Thoracic aorta (tissue), 2 donors: ENCODE measurements around the gene ALK. TPM values are rescaled to one million over a fixed set of nuclear protein-coding genes. Genes with fewer than 3 reads are reported as not detected.
"Not testable (repeated sequence)": the region's sequence is repeated elsewhere in the genome, so short reads cannot be mapped to it uniquely, and the experiment has no call there.

Source experiments
- ATAC-seq: fragments of 150-250 bp; one replicate; pipeline ENCODE4 v1.8.0; 2017; ENCODE audit warnings: low read depth; ENCODE audit not compliant: insufficient number of reproducible peaks, low FRiP score
- DNase-seq: peaks from one replicate; pipeline ENCODE4 v3.0.0-alpha.2; 2020; ENCODE audit warnings: low spot score
- H3K27ac ChIP-seq, 2 donors: fragments of 200-600 bp; sonication (generic); 1 replicate in 1 of 2; 2 replicates in 1 of 2; pipeline ENCODE4 v1.5.1; 2016; ENCODE audit warnings: mild to moderate bottlenecking in 2 of 2, moderate library complexity in 2 of 2
- H3K27me3 ChIP-seq: fragments of 200-600 bp; sonication (generic); replicated peaks from 2 replicates; pipeline ENCODE4 v1.6.0; 2016; ENCODE audit warnings: mild to moderate bottlenecking; ENCODE audit not compliant: insufficient read depth
- H3K36me3 ChIP-seq: fragments of 200-600 bp; sonication (generic); one replicate; pipeline ENCODE4 v1.5.1; 2016
- H3K4me1 ChIP-seq, 2 donors: fragments of 200-600 bp; sonication (generic); 1 replicate in 1 of 2; 2 replicates in 1 of 2; pipeline versions ENCODE4 v1.5.1 to v1.6.0; 2016; ENCODE audit warnings: low read depth in 2 of 2, mild to moderate bottlenecking in 1 of 2; ENCODE audit not compliant: control insufficient read depth in 1 of 2
- H3K4me3 ChIP-seq: fragments of 200-600 bp; sonication (generic); 2 replicates; pipeline ENCODE4 v1.5.1; 2016; ENCODE audit warnings: mild to moderate bottlenecking
- H3K9me3 ChIP-seq: fragments of 200-600 bp; sonication (generic); 2 replicates; pipeline ENCODE4 v1.5.1; 2016
- total RNA-seq, 2 donors: library from RNA; depleted of rRNA; stranded (reverse); fragments of >200 nt; gene quantifications; one replicate each; pipeline versions ENCODE4 v1.1.0 to v1.2.3, GENCODE V29; 2016
- TF ChIP-seq, protein P1 (sequence below): fragments of 200-600 bp; sonication (generic); IDR thresholded peaks from one replicate; pipeline ENCODE4 v1.5.1; 2019; ENCODE audit warnings: antibody characterized with exemption

The ALK gene
- total RNA-seq, 2 donors from 2014 or later = 2.0 TPM; not detected in 1

DNA sequence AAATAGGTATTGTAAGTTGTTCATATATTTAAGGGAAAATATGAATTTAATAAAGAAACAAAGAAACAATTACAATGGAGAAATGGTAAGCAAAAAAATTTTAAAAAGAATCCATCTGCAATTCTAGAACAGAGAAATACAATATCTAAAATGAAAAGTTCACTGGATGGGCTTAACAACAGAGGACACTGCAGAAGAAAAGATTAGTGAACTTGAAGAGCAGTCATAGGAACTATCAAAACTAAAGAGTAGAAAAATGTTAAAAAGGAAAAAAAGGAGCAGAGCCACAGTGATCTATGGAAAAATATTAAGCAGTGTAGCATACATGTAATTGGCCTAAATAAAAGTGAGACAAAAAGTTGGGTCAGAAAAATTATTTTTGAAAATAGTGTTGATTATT, 83.5 kb downstream of the ALK start:
- no peak for ATAC-seq
- Histone ChIP-seq H3K4me3 (no peak overlapping the region), H3K4me1 (no peaks in the 10 kb centered on the region), H3K27me3 (no peaks in the 10 kb centered on the region), H3K9me3 (peaks cover 10% of the 10 kb centered on the region), H3K27ac (no peak overlapping the region), H3K36me3 (no peaks in the 10 kb centered on the region)
- DNase-seq = no peak
- TF ChIP-seq, protein P1, sequence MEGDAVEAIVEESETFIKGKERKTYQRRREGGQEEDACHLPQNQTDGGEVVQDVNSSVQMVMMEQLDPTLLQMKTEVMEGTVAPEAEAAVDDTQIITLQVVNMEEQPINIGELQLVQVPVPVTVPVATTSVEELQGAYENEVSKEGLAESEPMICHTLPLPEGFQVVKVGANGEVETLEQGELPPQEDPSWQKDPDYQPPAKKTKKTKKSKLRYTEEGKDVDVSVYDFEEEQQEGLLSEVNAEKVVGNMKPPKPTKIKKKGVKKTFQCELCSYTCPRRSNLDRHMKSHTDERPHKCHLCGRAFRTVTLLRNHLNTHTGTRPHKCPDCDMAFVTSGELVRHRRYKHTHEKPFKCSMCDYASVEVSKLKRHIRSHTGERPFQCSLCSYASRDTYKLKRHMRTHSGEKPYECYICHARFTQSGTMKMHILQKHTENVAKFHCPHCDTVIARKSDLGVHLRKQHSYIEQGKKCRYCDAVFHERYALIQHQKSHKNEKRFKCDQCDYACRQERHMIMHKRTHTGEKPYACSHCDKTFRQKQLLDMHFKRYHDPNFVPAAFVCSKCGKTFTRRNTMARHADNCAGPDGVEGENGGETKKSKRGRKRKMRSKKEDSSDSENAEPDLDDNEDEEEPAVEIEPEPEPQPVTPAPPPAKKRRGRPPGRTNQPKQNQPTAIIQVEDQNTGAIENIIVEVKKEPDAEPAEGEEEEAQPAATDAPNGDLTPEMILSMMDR = no peak

DNA sequence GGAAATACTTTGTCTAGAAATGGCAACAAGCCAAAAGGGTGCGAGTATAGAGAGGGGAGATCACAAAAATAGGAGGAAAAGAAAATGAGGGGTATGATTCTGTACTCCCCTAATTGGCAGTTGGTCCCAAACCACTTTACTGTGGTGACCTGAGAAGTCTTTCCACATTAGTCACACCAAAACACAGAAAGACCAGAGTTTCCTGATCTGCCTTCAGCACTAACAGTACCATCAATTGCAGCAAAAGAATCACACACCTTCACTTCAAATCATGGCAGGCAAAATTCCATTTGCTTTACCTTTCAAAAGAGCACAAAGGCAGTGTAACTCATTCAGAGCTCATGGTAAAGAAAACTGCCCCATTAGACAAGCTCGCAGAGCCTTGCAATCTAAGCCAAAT, 86.8 kb downstream of the ALK start:
- H3K36me3 ChIP-seq = no peaks in the 10 kb centered on the region
- no peaks in the 10 kb centered on the region for H3K4me1 ChIP-seq
- no peak for ATAC-seq
- H3K27me3 ChIP-seq = no peaks in the 10 kb centered on the region
- no peak overlapping the region for H3K27ac ChIP-seq
- DNase-seq = no peak
- TF ChIP-seq, protein P1 = no peak
- peaks cover 10% of the 10 kb centered on the region for H3K9me3 ChIP-seq
- H3K4me3 ChIP-seq = no peak overlapping the region

DNA sequence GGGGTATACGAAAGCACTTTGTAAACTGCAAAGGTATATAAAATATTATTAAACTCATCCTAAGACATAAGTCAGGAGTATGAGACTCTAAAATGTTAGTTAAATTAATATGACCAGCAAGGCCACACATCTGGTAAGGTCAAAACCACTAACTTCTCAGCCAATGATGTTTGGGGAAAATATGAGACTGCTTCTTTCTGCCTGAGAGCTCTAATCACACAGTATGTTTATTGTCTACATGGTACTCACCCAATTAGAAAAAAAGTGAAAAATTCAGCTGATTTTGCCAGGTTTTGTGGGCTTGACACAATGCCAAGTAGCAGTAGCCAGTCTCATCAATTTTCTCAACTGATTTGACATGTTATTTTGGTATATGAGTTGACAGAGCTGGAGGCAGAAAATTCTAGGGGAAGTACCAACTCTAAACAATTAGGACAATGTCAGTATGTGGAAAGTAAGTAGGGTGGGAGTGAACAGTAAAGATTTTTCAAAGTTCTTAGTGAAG, 87.3 kb downstream of the ALK start:
- TF ChIP-seq, protein P1 = no peak
- ATAC-seq = no peak

DNA sequence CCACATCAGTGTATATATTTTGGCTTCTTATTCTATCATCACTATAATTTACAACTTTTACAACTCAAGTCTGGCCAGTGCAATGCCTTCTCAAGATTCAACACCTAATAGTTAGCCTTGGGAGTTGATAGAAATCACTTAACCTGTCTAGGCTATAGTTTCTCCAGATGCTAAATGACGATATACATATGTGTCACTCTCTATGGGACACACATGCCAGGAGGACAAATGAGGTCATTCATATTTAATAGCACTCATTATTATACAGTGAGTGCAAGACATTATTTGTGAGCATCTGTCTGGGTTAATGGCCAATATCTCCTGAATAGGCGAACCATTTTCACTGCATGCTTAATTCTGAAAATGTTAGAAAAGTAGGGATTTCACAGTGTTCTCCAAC, 89.8 kb downstream of the ALK start:
- no peaks in the 10 kb centered on the region for H3K36me3 ChIP-seq
- no peaks in the 10 kb centered on the region for H3K9me3 ChIP-seq
- no peaks in the 10 kb centered on the region for H3K27me3 ChIP-seq
- TF ChIP-seq, protein P1 = no peak
- no peak overlapping the region for H3K27ac ChIP-seq
- ATAC-seq (no peak), DNase-seq (no peak)
- no peaks in the 10 kb centered on the region for H3K4me1 ChIP-seq
- H3K4me3 ChIP-seq = no peak overlapping the region

More for the DNA sequence above, 87.3 kb downstream of the ALK start:
- Histone ChIP-seq H3K27me3 (no peaks in the 10 kb centered on the region), H3K9me3 (peaks cover 10% of the 10 kb centered on the region), H3K27ac (no peak overlapping the region), H3K4me3 (no peak overlapping the region), H3K4me1 (no peaks in the 10 kb centered on the region), H3K36me3 (no peaks in the 10 kb centered on the region)
- no peak for DNase-seq

DNA sequence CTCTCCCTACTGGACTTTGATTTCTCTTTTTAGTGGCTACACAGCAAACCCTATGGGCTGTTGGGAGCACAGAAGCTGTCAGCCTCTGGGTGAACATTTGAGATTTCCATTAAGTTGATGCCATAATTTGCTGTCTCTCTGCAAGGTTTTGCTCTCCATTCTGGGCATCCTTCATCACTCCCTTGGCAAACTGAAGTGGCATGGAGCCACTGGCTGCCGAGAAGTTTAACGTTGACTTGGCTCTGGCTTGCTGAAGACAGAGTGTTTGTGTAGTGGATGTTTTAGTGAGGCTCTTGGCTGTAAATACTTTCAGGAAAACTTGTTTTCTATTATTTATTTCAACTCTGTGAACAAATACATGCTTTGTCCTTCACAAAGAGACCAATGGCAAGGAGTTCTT, 91.5 kb downstream of the ALK start:
- Histone ChIP-seq H3K9me3 (no peaks in the 10 kb centered on the region), H3K4me1 (no peaks in the 10 kb centered on the region)

DNA sequence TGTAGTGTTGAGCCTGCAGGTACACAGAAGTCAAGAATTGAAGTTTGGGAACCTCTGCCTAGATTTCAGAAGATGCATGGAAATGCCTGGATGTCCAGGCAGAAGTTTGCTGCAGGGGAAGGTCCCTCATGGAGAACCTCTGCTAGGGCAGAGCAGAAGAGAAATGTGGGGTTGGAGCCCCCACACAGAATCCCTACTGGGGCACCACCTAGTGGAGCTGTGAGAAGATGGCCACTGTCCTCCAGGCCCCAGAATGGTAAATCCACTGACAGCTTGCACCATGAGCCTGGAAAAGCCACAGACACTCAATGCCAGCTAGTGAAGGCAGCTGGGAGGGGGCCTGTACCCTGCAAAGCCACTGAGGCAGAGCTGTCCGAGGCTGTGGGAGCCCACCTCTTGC, 97.2 kb downstream of the ALK start:
- H3K27ac ChIP-seq, H3K4me1 ChIP-seq, H3K36me3 ChIP-seq, H3K9me3 ChIP-seq, ATAC-seq, H3K27me3 ChIP-seq, DNase-seq, H3K4me3 ChIP-seq: not testable (repeated sequence)

More for the DNA sequence above, 91.5 kb downstream of the ALK start:
- H3K27me3 ChIP-seq = no peaks in the 10 kb centered on the region
- no peaks in the 10 kb centered on the region for H3K36me3 ChIP-seq
- TF ChIP-seq, protein P1 = no peak
- H3K4me3 ChIP-seq = no peak overlapping the region
- H3K27ac ChIP-seq = no peak overlapping the region
- ATAC-seq (no peak), DNase-seq (no peak)
